Prostate gland (tissue), 2 donors: ENCODE data around the gene BRF1. TPM values are rescaled to one million over a fixed set of nuclear protein-coding genes. Genes with fewer than 3 reads are reported as not detected.

Experiments used
- DNase-seq: peaks from one replicate; pipeline ENCODE4 v3.0.0-alpha.2; 2019; ENCODE audit warnings: low spot score
- H3K27ac ChIP-seq, 2 donors: fragments of 200-600 bp; sonication (generic); 2 replicates each; pipeline ENCODE4 v1.5.1; 2017 to 2019
- H3K27me3 ChIP-seq: fragments of 200-600 bp; sonication (generic); replicated peaks from 2 replicates; pipeline ENCODE4 v1.5.1; 2019; ENCODE audit not compliant: insufficient read depth
- H3K36me3 ChIP-seq, 2 donors: fragments of 200-600 bp; sonication (generic); 1 replicate in 1 of 2; 2 replicates in 1 of 2; pipeline versions ENCODE4 v1.5.1 to v1.8.1; 2017 to 2019
- H3K4me1 ChIP-seq: fragments of 200-600 bp; sonication (generic); replicated peaks from 2 replicates; pipeline ENCODE4 v1.5.1; 2019
- H3K4me3 ChIP-seq, 2 donors: fragments of 200-600 bp; sonication (generic); 2 replicates each; pipeline ENCODE4 v1.5.1; 2017 to 2019
- H3K9me3 ChIP-seq: fragments of 200-600 bp; sonication (generic); 2 replicates; pipeline ENCODE4 v1.5.1; 2017
- CTCF ChIP-seq, 4 experiments: fragments of 200-600 bp in 2 of 4; fragments of 450-650 bp in 2 of 4; sonication (generic) in 2 of 4; IDR thresholded peaks; 1 replicate in 3 of 4; 2 replicates in 1 of 4; pipeline ENCODE4 v1.5.1; 2016 to 2019; ENCODE audit warnings: antibody characterized with exemption in 4 of 4, mild to moderate bottlenecking in 2 of 4, moderate library complexity in 2 of 4
- POLR2A ChIP-seq: fragments of 450-650 bp; IDR thresholded peaks from one replicate; pipeline ENCODE4 v1.6.1; 2016; ENCODE audit warnings: antibody characterized with exemption, mild to moderate bottlenecking
- POLR2AphosphoS5 ChIP-seq: sonication (generic); formaldehyde crosslinking; IDR thresholded peaks from one replicate; pipeline ENCODE4 v1.6.1; 2017; ENCODE audit warnings: antibody characterized with exemption
- WGBS: methylation state at CpG from one replicate; pipeline ENCODE4 v1.1.5; 2018; 5-methylcytosine and 5-hydroxymethylcytosine counted together
- intact Hi-C: fragments of 100-400 bp; cut with DNase I; formaldehyde crosslinking; loops from one replicate; pipeline ENCODE4 v1.14.2; 2022
- total RNA-seq, 2 donors: library from RNA; depleted of rRNA; stranded (reverse); fragments of >200 nt; gene quantifications; one replicate each; pipeline ENCODE4 v1.1.0, GENCODE V29; 2016

BRF1 gene
- total RNA-seq, 2 donors from 2014 or later: 64.9 to 88.9 TPM

GRCh38 chr14:105173145-105173544 lies 127.7 kb downstream of the BRF1 start:
- WGBS: 94% methylated on average over 13 of the region's 13 CpGs
- intact Hi-C loops: no loop called here
- Histone ChIP-seq H3K27me3 (no peaks in the 10 kb centered on the region), H3K9me3 (no peaks in the 10 kb centered on the region), H3K4me3 (no peak overlapping the region), H3K4me1 (no peaks in the 10 kb centered on the region), H3K27ac (no peak overlapping the region), H3K36me3 (no peaks in the 10 kb centered on the region)
- no peak for TF ChIP-seq POLR2AphosphoS5
- TF ChIP-seq CTCF (IDR thresholded peaks at IDR 0.05): no peak
- no peak for DNase-seq

GRCh38 chr14:105172476-105172875 lies 128.3 kb downstream of the BRF1 start:
- Histone ChIP-seq H3K4me3 (no peak overlapping the region), H3K4me1 (no peaks in the 10 kb centered on the region), H3K27ac (no peak overlapping the region), H3K36me3 (no peaks in the 10 kb centered on the region), H3K9me3 (no peaks in the 10 kb centered on the region), H3K27me3 (no peaks in the 10 kb centered on the region)
- whole genome bisulfite sequencing: 77% methylated on average over 5 of the region's 7 CpGs
- no peak for TF ChIP-seq POLR2A
- TF ChIP-seq CTCF (IDR thresholded peaks at IDR 0.05): no peak
- no peak for TF ChIP-seq POLR2AphosphoS5
- intact Hi-C loops: no loop called here
- no peak for DNase-seq

DNA sequence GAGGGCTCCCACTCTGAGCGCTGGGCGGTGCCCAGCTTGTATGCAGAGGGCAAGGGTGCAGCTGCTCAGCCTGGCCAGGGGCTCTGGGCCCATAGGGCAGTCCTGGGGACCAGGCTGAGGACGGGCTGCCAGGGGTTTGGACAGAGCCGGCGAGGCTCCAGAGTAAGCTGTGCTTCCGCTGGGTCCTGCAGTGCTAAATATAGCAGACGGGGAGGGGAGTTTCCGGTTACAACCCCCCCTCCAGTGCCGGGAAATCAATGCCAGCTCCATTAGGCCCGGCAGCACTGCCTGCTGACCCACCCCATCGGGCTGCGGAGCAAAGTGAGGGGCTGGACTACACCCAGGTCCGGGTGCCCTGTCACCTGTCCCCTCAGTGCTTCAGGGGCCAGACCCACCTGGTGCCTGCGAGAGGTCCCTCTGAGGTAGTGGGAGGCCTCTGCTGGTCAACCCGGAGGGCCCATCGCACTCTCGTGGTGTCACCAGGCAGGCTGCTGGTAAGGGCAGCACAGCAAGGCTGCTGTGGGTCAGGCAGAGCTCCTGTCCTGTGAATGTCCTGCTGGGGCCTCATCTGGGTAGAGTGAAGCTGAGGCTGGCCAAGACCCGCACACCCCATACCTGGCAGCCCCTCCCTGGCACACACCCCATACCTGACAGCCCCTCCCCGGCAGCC lies 129.7 kb downstream of the BRF1 start:
- intact Hi-C loops: no loop called here
- no peak for DNase-seq
- Histone ChIP-seq H3K27ac (peak overlapping the region in 1 of 2 donors; percentile 11), H3K36me3 (no peaks in the 10 kb centered on the region), H3K4me1 (no peaks in the 10 kb centered on the region), H3K9me3 (no peaks in the 10 kb centered on the region), H3K4me3 (no peak overlapping the region), H3K27me3 (no peaks in the 10 kb centered on the region)
- TF ChIP-seq POLR2AphosphoS5: no peak
- TF ChIP-seq POLR2A: no peak
- 31% methylated on average over 18 of the region's 19 CpGs for WGBS

- H3K36me3 ChIP-seq: no peaks in the 10 kb centered on the region
- no peak for DNase-seq
- intact Hi-C loops: no loop called here
- no peaks in the 10 kb centered on the region for H3K9me3 ChIP-seq
- 88% methylated on average over 14 of the region's 22 CpGs for WGBS
- no peak overlapping the region for H3K4me3 ChIP-seq
- no peak overlapping the region for H3K27ac ChIP-seq
- TF ChIP-seq POLR2A (no peak), CTCF (IDR thresholded peaks at IDR 0.05) (no peak), POLR2AphosphoS5 (no peak)
- H3K4me1 ChIP-seq: no peaks in the 10 kb centered on the region
- H3K27me3 ChIP-seq: no peaks in the 10 kb centered on the region
Observed at GRCh38 chr14:105169776-105170655, 130.8 kb downstream of the BRF1 start.

GRCh38 chr14:105168979-105169507 lies 131.8 kb downstream of the BRF1 start:
- H3K36me3 ChIP-seq: no peaks in the 10 kb centered on the region
- H3K4me1 ChIP-seq: no peaks in the 10 kb centered on the region
- WGBS: 22% methylated on average over 39 of the region's 54 CpGs
- H3K4me3 ChIP-seq: peak overlapping the region; percentile 23 to 25
- DNase-seq: no peak
- TF ChIP-seq CTCF (IDR thresholded peaks at IDR 0.05) (peak in 2 of 4 experiments; percentile 21 to 43), POLR2A (no peak)
- no peak overlapping the region for H3K27ac ChIP-seq
- no peaks in the 10 kb centered on the region for H3K27me3 ChIP-seq
- intact Hi-C loops: no loop called here
- no peaks in the 10 kb centered on the region for H3K9me3 ChIP-seq
